ENCODE measurements around the gene RBMS3.

Gene RBMS3

DNA sequence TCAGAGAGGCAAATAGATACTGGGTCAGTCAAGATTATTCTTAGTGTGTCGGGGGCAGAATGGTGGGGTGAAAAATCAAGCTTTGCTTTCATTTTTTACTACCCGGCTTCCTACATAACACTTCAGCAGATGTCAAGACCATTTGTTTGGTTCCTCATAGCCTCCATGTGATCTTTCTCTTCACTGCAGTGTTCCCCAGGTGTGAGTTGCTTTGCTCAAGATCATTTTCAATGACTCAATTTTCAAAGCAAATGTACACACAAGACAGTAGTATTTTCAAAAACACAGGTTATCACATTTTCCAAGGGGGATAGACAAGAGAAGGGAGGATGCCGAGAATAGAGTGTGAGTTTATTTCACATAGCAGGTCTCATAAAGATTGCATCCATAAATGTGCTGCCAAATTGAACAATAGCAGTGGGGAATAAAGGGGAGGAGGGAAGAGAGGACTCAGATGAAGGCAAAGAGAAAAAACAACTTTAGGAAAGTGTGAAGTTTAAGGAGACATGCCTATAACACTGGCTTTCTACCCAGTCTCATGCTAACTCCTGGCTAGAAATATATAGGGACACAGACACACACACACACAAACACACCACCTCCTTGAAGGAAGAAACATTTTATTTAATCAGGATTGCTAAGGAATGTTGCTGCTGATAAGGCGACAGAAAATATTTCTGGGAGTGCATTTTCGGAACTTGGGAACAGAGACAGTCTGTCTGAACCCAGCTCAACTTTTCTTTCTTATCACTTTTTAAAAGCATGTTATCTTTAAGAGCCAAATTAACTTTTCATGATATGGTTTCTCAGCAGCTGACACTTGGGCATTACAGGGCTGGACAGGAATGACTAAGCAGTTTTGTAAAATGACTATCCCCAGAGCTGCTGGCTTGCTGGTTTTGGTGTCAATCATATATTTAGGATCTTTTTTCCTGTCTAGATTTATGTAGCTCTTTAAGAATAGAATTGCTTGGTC lies 402.4 kb downstream of the RBMS3 start:
- H3K4me3 Mint-ChIP-seq = no peak overlapping the region
- H3K27ac Mint-ChIP-seq = no peak overlapping the region
- peaks cover 8% of the 10 kb centered on the region for H3K4me1 Mint-ChIP-seq (ENCODE audit: low read depth)
- no peaks in the 10 kb centered on the region for H3K36me3 Mint-ChIP-seq (ENCODE audit: low read depth)
- H3K9me3 Mint-ChIP-seq = peaks cover 6% of the 10 kb centered on the region
- H3K27me3 Mint-ChIP-seq (ENCODE audit: low read depth) = peaks cover 11% of the 10 kb centered on the region

GRCh38 chr3:29686889-29687592 lies 406.2 kb downstream of the RBMS3 start:
- Mint-ChIP-seq H3K4me3 (no peak overlapping the region), H3K4me1 (ENCODE audit: low read depth) (peaks cover 8% of the 10 kb centered on the region), H3K9me3 (peaks cover 6% of the 10 kb centered on the region), H3K27me3 (ENCODE audit: low read depth) (peaks cover 14% of the 10 kb centered on the region), H3K27ac (no peak overlapping the region), H3K36me3 (ENCODE audit: low read depth) (no peaks in the 10 kb centered on the region)

GRCh38 chr3:29690686-29691353 lies 409.9 kb downstream of the RBMS3 start:
- H3K27me3 Mint-ChIP-seq (ENCODE audit: low read depth) = peaks cover 22% of the 10 kb centered on the region
- peaks cover under 1% of the 10 kb centered on the region for H3K9me3 Mint-ChIP-seq
- no peak overlapping the region for H3K4me3 Mint-ChIP-seq
- H3K27ac Mint-ChIP-seq = no peak overlapping the region
- peaks cover 8% of the 10 kb centered on the region for H3K4me1 Mint-ChIP-seq (ENCODE audit: low read depth)
- no peaks in the 10 kb centered on the region for H3K36me3 Mint-ChIP-seq (ENCODE audit: low read depth)

DNA sequence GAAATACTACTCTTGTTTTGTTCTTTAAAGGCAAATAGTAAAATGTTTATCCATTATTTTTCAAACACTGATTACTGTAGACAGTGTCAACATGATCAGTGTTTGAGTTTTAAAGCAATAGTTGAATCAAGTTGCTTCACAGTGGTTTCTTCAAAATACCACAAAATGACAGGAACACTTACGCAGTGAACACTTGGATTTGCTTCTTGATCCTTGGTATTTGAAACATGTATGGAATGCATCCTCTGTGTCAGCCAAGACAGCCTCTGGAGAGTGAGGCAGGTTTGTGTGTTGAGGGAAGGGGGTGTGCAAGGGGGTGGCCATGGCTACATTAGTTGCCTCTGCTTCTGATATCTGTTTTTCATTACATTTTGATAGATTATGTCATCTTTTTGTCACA lies 413.0 kb downstream of the RBMS3 start:
- Mint-ChIP-seq H3K9me3 (no peaks in the 10 kb centered on the region), H3K27ac (no peak overlapping the region), H3K4me3 (no peak overlapping the region), H3K4me1 (ENCODE audit: low read depth) (no peaks in the 10 kb centered on the region), H3K27me3 (ENCODE audit: low read depth) (peaks cover 16% of the 10 kb centered on the region), H3K36me3 (ENCODE audit: low read depth) (no peaks in the 10 kb centered on the region)

DNA sequence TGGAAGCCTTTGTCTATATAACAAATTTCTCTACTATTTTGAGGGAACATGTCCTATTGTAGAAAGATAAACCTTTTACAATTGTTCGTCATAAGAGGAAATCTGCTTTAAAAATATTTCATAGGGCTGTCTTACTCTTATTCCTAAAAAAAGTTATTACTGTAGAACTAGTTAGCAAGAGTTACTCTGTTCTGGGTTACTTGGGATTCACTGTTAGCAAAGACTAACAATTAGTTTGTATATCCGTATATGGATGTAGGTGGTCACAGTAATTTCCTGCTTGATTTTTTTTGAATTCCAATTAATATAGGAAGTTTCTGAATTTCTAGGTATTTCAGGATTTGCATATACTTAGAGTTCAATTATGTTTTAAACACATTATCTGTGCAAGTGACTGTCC lies 413.5 kb downstream of the RBMS3 start:
- peaks cover 16% of the 10 kb centered on the region for H3K27me3 Mint-ChIP-seq (ENCODE audit: low read depth)
- H3K9me3 Mint-ChIP-seq = no peaks in the 10 kb centered on the region
- no peak overlapping the region for H3K27ac Mint-ChIP-seq
- H3K4me1 Mint-ChIP-seq (ENCODE audit: low read depth) = no peaks in the 10 kb centered on the region
- H3K4me3 Mint-ChIP-seq = no peak overlapping the region
- no peaks in the 10 kb centered on the region for H3K36me3 Mint-ChIP-seq (ENCODE audit: low read depth)

GRCh38 chr3:29694783-29695182 lies 413.9 kb downstream of the RBMS3 start:
- Mint-ChIP-seq H3K36me3 (ENCODE audit: low read depth) (no peaks in the 10 kb centered on the region), H3K27me3 (ENCODE audit: low read depth) (peaks cover 16% of the 10 kb centered on the region), H3K4me3 (no peak overlapping the region), H3K9me3 (no peaks in the 10 kb centered on the region), H3K4me1 (ENCODE audit: low read depth) (no peaks in the 10 kb centered on the region), H3K27ac (no peak overlapping the region)

- no peak overlapping the region for H3K4me3 Mint-ChIP-seq
Observed at GRCh38 chr3:29695201-29695600, 414.3 kb downstream of the RBMS3 start.

GRCh38 chr3:29695643-29696198 lies 414.9 kb downstream of the RBMS3 start:
- Mint-ChIP-seq H3K9me3 (peaks cover 6% of the 10 kb centered on the region), H3K36me3 (ENCODE audit: low read depth) (peaks cover 3% of the 10 kb centered on the region), H3K27ac (no peak overlapping the region), H3K27me3 (ENCODE audit: low read depth) (peaks cover 13% of the 10 kb centered on the region), H3K4me3 (no peak overlapping the region), H3K4me1 (ENCODE audit: low read depth) (no peaks in the 10 kb centered on the region)

More at GRCh38 chr3:29695201-29695600, 414.3 kb downstream of the RBMS3 start:
- Mint-ChIP-seq H3K27ac (no peak overlapping the region), H3K4me1 (ENCODE audit: low read depth) (no peaks in the 10 kb centered on the region), H3K36me3 (ENCODE audit: low read depth) (no peaks in the 10 kb centered on the region), H3K9me3 (peaks cover under 1% of the 10 kb centered on the region), H3K27me3 (ENCODE audit: low read depth) (peaks cover 14% of the 10 kb centered on the region)

- no peaks in the 10 kb centered on the region for H3K4me1 Mint-ChIP-seq (ENCODE audit: low read depth)
- H3K27me3 Mint-ChIP-seq (ENCODE audit: low read depth) = peaks cover 13% of the 10 kb centered on the region
- peaks cover 3% of the 10 kb centered on the region for H3K36me3 Mint-ChIP-seq (ENCODE audit: low read depth)
- no peak overlapping the region for H3K4me3 Mint-ChIP-seq
- H3K9me3 Mint-ChIP-seq = peaks cover 7% of the 10 kb centered on the region
- H3K27ac Mint-ChIP-seq = no peak overlapping the region
Observed at GRCh38 chr3:29696311-29696710, 415.4 kb downstream of the RBMS3 start.

GRCh38 chr3:29697989-29698388 lies 417.1 kb downstream of the RBMS3 start:
- Mint-ChIP-seq H3K9me3 (peaks cover 7% of the 10 kb centered on the region), H3K4me1 (ENCODE audit: low read depth) (no peaks in the 10 kb centered on the region), H3K27ac (no peak overlapping the region), H3K4me3 (no peak overlapping the region), H3K27me3 (ENCODE audit: low read depth) (peaks cover 8% of the 10 kb centered on the region), H3K36me3 (ENCODE audit: low read depth) (peaks cover 3% of the 10 kb centered on the region)

DNA sequence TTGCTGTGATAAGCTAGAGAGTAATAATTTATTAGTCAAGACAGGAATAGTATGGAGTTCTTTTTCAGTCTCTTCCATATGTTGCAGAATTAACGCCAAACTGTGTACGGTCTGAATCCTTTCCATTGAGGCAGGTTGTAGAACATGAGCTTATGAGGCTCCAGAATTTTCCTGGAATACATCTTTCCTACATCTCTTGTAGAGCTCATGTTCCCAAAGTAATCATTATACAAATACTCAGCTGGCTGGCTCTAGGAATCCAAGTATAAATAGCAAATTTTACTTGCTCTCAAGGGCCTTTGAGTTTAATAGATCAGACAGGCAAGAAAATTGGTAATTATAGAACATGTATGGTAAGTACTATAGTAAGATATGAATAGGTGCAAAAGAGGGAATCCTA lies 419.4 kb downstream of the RBMS3 start:
- Mint-ChIP-seq H3K9me3 (peaks cover 7% of the 10 kb centered on the region), H3K4me1 (ENCODE audit: low read depth) (no peaks in the 10 kb centered on the region), H3K4me3 (no peak overlapping the region), H3K36me3 (ENCODE audit: low read depth) (peaks cover 3% of the 10 kb centered on the region), H3K27me3 (ENCODE audit: low read depth) (peaks cover 1% of the 10 kb centered on the region), H3K27ac (no peak overlapping the region)

GRCh38 chr3:29701326-29701983 lies 420.6 kb downstream of the RBMS3 start:
- no peaks in the 10 kb centered on the region for H3K4me1 Mint-ChIP-seq (ENCODE audit: low read depth)
- peaks cover 3% of the 10 kb centered on the region for H3K36me3 Mint-ChIP-seq (ENCODE audit: low read depth)
- H3K27me3 Mint-ChIP-seq (ENCODE audit: low read depth) = no peaks in the 10 kb centered on the region
- no peak overlapping the region for H3K27ac Mint-ChIP-seq
- H3K4me3 Mint-ChIP-seq = no peak overlapping the region
- H3K9me3 Mint-ChIP-seq = peaks cover 7% of the 10 kb centered on the region

DNA sequence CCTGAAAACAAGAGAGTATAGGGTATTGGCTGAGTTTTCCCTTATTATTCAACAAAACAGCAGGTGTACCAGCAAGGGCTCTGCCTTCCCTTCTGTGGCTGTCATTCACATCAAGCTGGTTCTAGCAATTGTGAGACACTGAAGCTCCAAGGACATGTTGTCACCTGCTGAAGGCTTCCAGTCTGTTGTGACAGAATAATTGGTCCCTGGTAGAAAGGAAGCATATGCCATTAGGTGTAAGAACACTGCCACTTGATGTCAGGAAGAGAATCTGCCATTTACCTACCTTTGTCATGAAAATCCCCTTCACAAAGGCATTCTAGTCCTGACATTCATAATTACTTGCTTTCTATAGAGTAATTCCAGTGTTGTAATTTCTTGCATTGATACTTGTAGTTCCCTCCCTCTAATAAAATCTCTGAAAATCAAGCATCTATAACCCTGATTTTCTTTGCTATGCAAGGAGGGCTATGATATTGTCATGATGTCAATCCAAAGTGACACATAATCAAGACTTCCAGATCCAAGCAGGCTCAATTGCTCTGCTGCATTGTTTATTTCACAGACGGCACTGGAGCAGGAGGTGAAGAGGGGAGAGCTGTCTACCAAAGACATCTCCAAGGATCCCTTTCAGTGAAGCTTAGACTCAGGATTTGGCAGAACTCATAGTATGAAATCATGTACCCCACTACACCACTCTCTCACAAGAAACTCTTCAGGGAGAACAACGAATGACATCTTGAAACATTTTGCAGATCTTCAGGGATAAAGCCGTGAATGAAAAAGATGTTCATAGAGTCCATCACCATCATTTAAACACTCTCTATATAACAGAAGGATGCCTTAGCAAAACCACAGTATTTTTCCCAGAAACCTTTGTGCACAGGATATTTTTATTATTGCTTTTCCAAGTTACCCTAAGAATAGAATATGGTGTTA lies 425.3 kb downstream of the RBMS3 start:
- no peaks in the 10 kb centered on the region for H3K4me1 Mint-ChIP-seq (ENCODE audit: low read depth)
- no peak overlapping the region for H3K4me3 Mint-ChIP-seq
- H3K36me3 Mint-ChIP-seq (ENCODE audit: low read depth) = no peaks in the 10 kb centered on the region
- no peaks in the 10 kb centered on the region for H3K27me3 Mint-ChIP-seq (ENCODE audit: low read depth)
- no peaks in the 10 kb centered on the region for H3K9me3 Mint-ChIP-seq
- no peak overlapping the region for H3K27ac Mint-ChIP-seq

All from T-helper 1 cell treated with Interleukin-12 subunit alpha and Interleukin-12 subunit beta and Interleukin-4 antibody, amounts not matched to agents 30 μg/mL and 1 μg/mL, for 36 hours (primary cell).